Measurements from ENCODE around the gene FRY. TPM values are rescaled to one million over a fixed set of nuclear protein-coding genes. Genes with fewer than 3 reads are reported as not detected.

The FRY gene
- total and polyA plus RNA-seq, 10 of the 15 experiments (the other 5 are each of a cell fraction or from before 2014, with no cell fraction given) = 0.18 to 1.4 (median 0.30) TPM

DNA sequence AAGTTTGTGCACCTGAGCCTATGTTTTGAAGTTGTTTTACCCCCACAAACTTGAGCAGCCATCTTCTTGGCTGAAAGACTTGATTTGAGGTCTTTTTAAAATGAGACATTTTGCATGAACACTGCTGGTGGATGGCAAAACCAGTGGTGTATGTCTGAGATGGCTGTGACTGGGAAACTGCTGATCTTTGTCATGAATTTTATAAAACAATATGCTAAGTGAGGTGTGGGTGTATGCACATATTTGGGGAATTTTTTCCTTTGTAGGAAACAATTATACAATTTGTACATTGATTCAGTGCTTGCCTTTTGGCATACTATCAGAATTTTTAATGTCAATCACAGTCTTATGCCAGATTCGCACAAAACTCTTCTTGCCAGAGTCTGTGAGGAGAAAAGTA is 231.0 kb downstream of the FRY start (continued):
- TF ChIP-seq BCLAF1 (IDR thresholded peaks at IDR 0.05) = no peak
- TF ChIP-seq SMARCA5 (IDR thresholded peaks at IDR 0.05) = no peak
- no peak for TF ChIP-seq ZBTB11 (CRISPR knock-in tag; IDR thresholded peaks at IDR 0.05)

GRCh38 chr13:32264407-32264806 is 232.8 kb downstream of the FRY start:
- ATAC-seq (no peak), DNase-seq (ENCODE audit: low read depth, low spot score) (no peak), FAIRE-seq (no peak)
- H3K36me3 ChIP-seq (ENCODE audit: control insufficient read depth in 2 of 2, insufficient read depth in 2 of 2, low read length in 1 of 2) = no peaks in the 10 kb centered on the region
- in situ Hi-C loops (cut with MboI) = no loop called here
- H3K4me1 ChIP-seq (ENCODE audit: control insufficient read depth, insufficient read depth, low read length) = no peaks in the 10 kb centered on the region
- H3K27ac ChIP-seq (ENCODE audit: control insufficient read depth, insufficient read depth) = no peak overlapping the region
- H3K9ac ChIP-seq (ENCODE audit: control insufficient read depth, insufficient read depth, low read length) = no peak overlapping the region
- BruUV-seq (replicated peaks) = no TSS peak
- SMC1A ChIA-PET (ENCODE audit: uncharacterized antibody, unreplicated experiment) = interaction anchor here (0.6 to 1.3 kb wide), 2 partner anchors 12 to 1248 kb away, joined by 3 to 5 read pairs; no protein-coding TSS in a partner anchor
- no peaks in the 10 kb centered on the region for H3K9me3 ChIP-seq (replicated peaks; ENCODE audit: control insufficient read depth, insufficient read depth, low read length)
- no peaks in the 10 kb centered on the region for H4K20me1 ChIP-seq (ENCODE audit: control insufficient read depth, insufficient read depth)
- H3K27me3 ChIP-seq (replicated peaks in 1 of 2; ENCODE audit: control insufficient read depth in 2 of 2, insufficient read depth in 2 of 2, low read length in 1 of 2) = no peaks in the 10 kb centered on the region; a peak in 1 of 4 replicates
- no peak for TF ChIP-seq RFX5 (IDR thresholded peaks at IDR 0.05; ENCODE audit: low read depth, low read length)
- TF ChIP-seq SIX5 (IDR thresholded peaks at IDR 0.05; ENCODE audit: low read depth, low read length, severe bottlenecking) = no peak
- no peak for TF ChIP-seq IKZF1 (conservative IDR thresholded peaks at IDR 0.05)
- TF ChIP-seq ZBTB33 (IDR thresholded peaks at IDR 0.05) = no peak
- TF ChIP-seq, protein P1, sequence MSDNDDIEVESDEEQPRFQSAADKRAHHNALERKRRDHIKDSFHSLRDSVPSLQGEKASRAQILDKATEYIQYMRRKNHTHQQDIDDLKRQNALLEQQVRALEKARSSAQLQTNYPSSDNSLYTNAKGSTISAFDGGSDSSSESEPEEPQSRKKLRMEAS (IDR thresholded peaks at IDR 0.05; ENCODE audit: low read depth, low read length) = no peak
- no peak for TF ChIP-seq ATF7 (IDR thresholded peaks at IDR 0.05; ENCODE audit: low read depth)
- TF ChIP-seq KLF5 (IDR thresholded peaks at IDR 0.05; ENCODE audit: partially characterized antibody) = no peak
- intact Hi-C loops (cut with micrococcal nuclease; ENCODE audit: unreplicated experiment) = no loop called here
- RAD21 ChIA-PET (ENCODE audit: unreplicated experiment) = no interaction called here
- H3K79me2 ChIP-seq (ENCODE audit: control insufficient read depth, insufficient read depth, low read length) = no peaks in the 10 kb centered on the region
- POLR2A ChIA-PET = interaction anchor here (0.5 kb wide), 1 partner anchor 24 kb away, joined by 3 read pairs; no protein-coding TSS in a partner anchor
- CTCF ChIA-PET = interaction anchor here (1.1 to 1.4 kb wide), 3 partner anchors 17 to 316 kb away, joined by 3 to 5 read pairs (median 3); no protein-coding TSS in a partner anchor
- H2AFZ ChIP-seq (ENCODE audit: control insufficient read depth, low read depth, low read length) = no peak overlapping the region
- H3K4me3 ChIP-seq = no peak overlapping the region
- no peak overlapping the region for H3K4me2 ChIP-seq (ENCODE audit: control insufficient read depth, insufficient read depth)
